NB4 (cell line): Measurements from ENCODE around the gene BIVM.

Experiments
- MYC ChIP-seq: IDR thresholded peaks from 2 replicates; pipeline ENCODE4 v1.6.1; 2011; ENCODE audit warnings: low read depth, low read length
- POLR2A ChIP-seq: IDR thresholded peaks from 2 replicates; pipeline ENCODE4 v1.6.1; 2011; ENCODE audit warnings: mild to moderate bottlenecking; ENCODE audit not compliant: insufficient read length; ENCODE audit errors: extremely low read depth
- TF ChIP-seq, protein P1 (sequence below): IDR thresholded peaks from one replicate; pipeline ENCODE4 v1.5.1; 2012; ENCODE audit warnings: low read depth, low read length

DNA sequence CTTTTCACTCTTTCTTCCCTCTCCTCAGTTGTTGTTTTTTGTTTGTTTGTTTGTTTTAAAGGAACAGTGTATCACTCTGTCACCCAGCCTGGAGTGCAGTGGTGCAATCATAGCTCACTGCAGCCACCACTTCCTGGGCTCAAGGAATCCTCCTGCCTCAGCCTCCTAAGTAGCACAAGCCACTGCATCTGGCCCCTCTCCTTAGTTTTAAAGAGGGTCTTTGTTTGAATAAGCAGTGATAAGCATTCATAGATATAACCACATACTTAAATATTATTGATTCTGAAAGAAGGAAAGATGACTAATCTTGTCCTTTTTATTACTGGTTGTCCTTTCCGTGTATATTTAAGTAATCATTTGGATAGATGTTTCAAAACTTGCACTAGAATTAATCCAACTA is 73.6 kb downstream of the BIVM start:
- TF ChIP-seq, protein P1, sequence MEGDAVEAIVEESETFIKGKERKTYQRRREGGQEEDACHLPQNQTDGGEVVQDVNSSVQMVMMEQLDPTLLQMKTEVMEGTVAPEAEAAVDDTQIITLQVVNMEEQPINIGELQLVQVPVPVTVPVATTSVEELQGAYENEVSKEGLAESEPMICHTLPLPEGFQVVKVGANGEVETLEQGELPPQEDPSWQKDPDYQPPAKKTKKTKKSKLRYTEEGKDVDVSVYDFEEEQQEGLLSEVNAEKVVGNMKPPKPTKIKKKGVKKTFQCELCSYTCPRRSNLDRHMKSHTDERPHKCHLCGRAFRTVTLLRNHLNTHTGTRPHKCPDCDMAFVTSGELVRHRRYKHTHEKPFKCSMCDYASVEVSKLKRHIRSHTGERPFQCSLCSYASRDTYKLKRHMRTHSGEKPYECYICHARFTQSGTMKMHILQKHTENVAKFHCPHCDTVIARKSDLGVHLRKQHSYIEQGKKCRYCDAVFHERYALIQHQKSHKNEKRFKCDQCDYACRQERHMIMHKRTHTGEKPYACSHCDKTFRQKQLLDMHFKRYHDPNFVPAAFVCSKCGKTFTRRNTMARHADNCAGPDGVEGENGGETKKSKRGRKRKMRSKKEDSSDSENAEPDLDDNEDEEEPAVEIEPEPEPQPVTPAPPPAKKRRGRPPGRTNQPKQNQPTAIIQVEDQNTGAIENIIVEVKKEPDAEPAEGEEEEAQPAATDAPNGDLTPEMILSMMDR: no peak
- TF ChIP-seq MYC (no peak), POLR2A (no peak)
